HCT116 (cell line): ENCODE results near the gene SLC6A11. TPM values are rescaled to one million over a fixed set of nuclear protein-coding genes. Genes with fewer than 3 reads are reported as not detected.

Experiments
- ATAC-seq: fragments of 200-7000 bp; cut with Tn5 transposase; 2 replicates; pipeline ENCODE4 v1.9.1; 2020; ENCODE audit warnings: mild to moderate bottlenecking, moderate library complexity
- BruUV-seq: library from RNA; stranded (reverse); fragments of 400-500 nt; replicated peaks from 2 replicates; lab custom pipeline; 2021; lab: Mats Ljungman, UMichigan
- CTCF ChIA-PET: fragments of 300-600 bp; sonication (Branson Sonifier 250); formaldehyde crosslinking; loops from one replicate; lab custom pipeline; 2021; ENCODE audit warnings: antibody characterized with exemption; lab: Charles Lee
- POLR2A ChIA-PET: fragments of 300-600, 350-600 bp; sonication (Branson Sonifier 250); formaldehyde crosslinking; loops from one replicate; lab custom pipeline; 2021; ENCODE audit warnings: antibody characterized with exemption; lab: Charles Lee
- RAD21 ChIA-PET, 2 experiments: fragments of 300-600 bp; sonication (Branson Sonifier 250); formaldehyde crosslinking; loops; one replicate each; lab custom pipeline; 2023; ENCODE audit warnings: low total read pairs in 2 of 2; ENCODE audit not compliant: uncharacterized antibody in 2 of 2, unreplicated experiment in 2 of 2, low non-redundant PET in 1 of 2; lab: Charles Lee
- DNase-seq: peaks from one replicate; pipeline ENCODE4 v3.0.0-alpha.2; 2010; ENCODE audit warnings: low read depth, low spot score
- H2AFZ ChIP-seq: fragments of 200-600 bp; shearing (Covaris generic), sonication (generic); 2 replicates; pipeline ENCODE4 v1.6.1; 2017; ENCODE audit warnings: low read depth, mixed run types, mixed read lengths, antibody characterized with exemption, low read length; ENCODE audit not compliant: poor library complexity, severe bottlenecking
- H3K27ac ChIP-seq: 2 replicates; pipeline ENCODE4 v1.5.1; 2012; ENCODE audit warnings: low read depth, low read length
- H3K27me3 ChIP-seq: fragments of 200-600 bp; sonication (generic); 2 replicates; pipeline ENCODE4 v1.6.1; 2016; ENCODE audit warnings: mixed run types, low read length, mixed read lengths; ENCODE audit not compliant: insufficient read depth
- H3K36me3 ChIP-seq, 2 experiments: fragments of 200-500 bp in 1 of 2; fragments of 200-600 bp in 1 of 2; sonication (Bioruptor generic) in 1 of 2; sonication (generic) in 1 of 2; 2 replicates each; pipeline versions ENCODE4 v1.5.1 to v1.6.1; 2014 to 2016; ENCODE audit warnings: low read length in 2 of 2, inconsistent platforms in 1 of 2, mixed read lengths in 1 of 2, mixed run types in 1 of 2; ENCODE audit not compliant: insufficient read depth in 2 of 2, control insufficient read depth in 1 of 2
- H3K4me1 ChIP-seq, 2 experiments: fragments of 200-600 bp in 1 of 2; sonication (generic) in 1 of 2; 2 replicates each; pipeline versions ENCODE4 v1.5.1 to v1.6.1; 2012 to 2017; ENCODE audit warnings: low read length in 2 of 2, inconsistent platforms in 1 of 2, mild to moderate bottlenecking in 1 of 2, mixed read lengths in 1 of 2, mixed run types in 1 of 2, moderate library complexity in 1 of 2; ENCODE audit not compliant: insufficient read depth in 2 of 2, control insufficient read depth in 1 of 2
- H3K4me2 ChIP-seq: fragments of 200-600 bp; sonication (generic); 2 replicates; pipeline ENCODE4 v1.6.1; 2017; ENCODE audit warnings: mixed run types, low read length, mixed read lengths
- H3K4me3 ChIP-seq, 2 experiments: fragments of 200-600 bp in 1 of 2; sonication (generic) in 1 of 2; replicated peaks in 1 of 2; 2 replicates each; pipeline ENCODE4 v1.5.1; 2011 to 2016; ENCODE audit warnings: low read length in 2 of 2, control low read depth in 1 of 2, low read depth in 1 of 2, mild to moderate bottlenecking in 1 of 2, mixed read lengths in 1 of 2, mixed run types in 1 of 2
- H3K79me2 ChIP-seq: fragments of 200-600 bp; sonication (generic); 2 replicates; pipeline ENCODE4 v1.6.1; 2017; ENCODE audit warnings: mild to moderate bottlenecking, mixed run types, low read length, moderate library complexity, mixed read lengths; ENCODE audit not compliant: insufficient read depth
- H3K9ac ChIP-seq: fragments of 200-600 bp; sonication (generic); 2 replicates; pipeline ENCODE4 v1.6.1; 2016; ENCODE audit warnings: low read length, mixed read lengths
- H3K9me2 ChIP-seq: fragments of 200-600 bp; sonication (generic), shearing (Covaris generic); 2 replicates; pipeline ENCODE4 v1.6.1; 2017; ENCODE audit warnings: mixed run types, mild to moderate bottlenecking, moderate library complexity; ENCODE audit not compliant: insufficient read depth
- H3K9me3 ChIP-seq, 2 experiments: fragments of 200-500 bp in 1 of 2; fragments of 200-600 bp in 1 of 2; sonication (Bioruptor generic) in 1 of 2; sonication (generic) in 1 of 2; 2 replicates each; pipeline ENCODE4 v1.6.1; 2014 to 2017; ENCODE audit warnings: low read length in 2 of 2, mixed read lengths in 2 of 2, inconsistent platforms in 1 of 2, low read depth in 1 of 2, mild to moderate bottlenecking in 1 of 2, mixed run types in 1 of 2, moderate library complexity in 1 of 2; ENCODE audit not compliant: control insufficient read depth in 1 of 2, insufficient read depth in 1 of 2
- H4K20me1 ChIP-seq: fragments of 200-600 bp; sonication (generic), shearing (Covaris generic); 2 replicates; pipeline ENCODE4 v1.6.1; 2017; ENCODE audit warnings: mixed run types, mild to moderate bottlenecking, moderate library complexity; ENCODE audit not compliant: insufficient read depth
- ATF3 ChIP-seq: IDR thresholded peaks from 2 replicates; pipeline ENCODE4 v1.6.1; 2012
- EGR1 ChIP-seq: IDR thresholded peaks from 2 replicates; pipeline ENCODE4 v1.6.1; 2012; ENCODE audit warnings: low read depth
- ELF1 ChIP-seq: IDR thresholded peaks from 2 replicates; pipeline ENCODE4 v1.6.1; 2012; ENCODE audit warnings: low read depth, borderline replicate concordance
- EZH2phosphoT487 ChIP-seq: fragments of 200-600 bp; IDR thresholded peaks from 2 replicates; pipeline ENCODE4 v1.6.1; 2018; ENCODE audit warnings: antibody characterized with exemption, borderline replicate concordance
- FOSL1 ChIP-seq: IDR thresholded peaks from 2 replicates; pipeline ENCODE4 v1.6.1; 2012; ENCODE audit warnings: low read depth
- JUND ChIP-seq: IDR thresholded peaks from 2 replicates; pipeline ENCODE4 v1.6.1; 2012
- MAX ChIP-seq: IDR thresholded peaks from 2 replicates; pipeline ENCODE4 v1.6.1; 2012
- POLR2AphosphoS5 ChIP-seq: IDR thresholded peaks from 2 replicates; pipeline ENCODE4 v1.6.1; 2011; ENCODE audit warnings: mild to moderate bottlenecking, low read depth, low read length, moderate library complexity
- RAD21 ChIP-seq: IDR thresholded peaks from 2 replicates; pipeline ENCODE4 v1.6.1; 2012; ENCODE audit warnings: low read depth, mild to moderate bottlenecking
- SP1 ChIP-seq: IDR thresholded peaks from 2 replicates; pipeline ENCODE4 v1.6.1; 2012; ENCODE audit warnings: low read depth
- TCF7L2 ChIP-seq: IDR thresholded peaks from 2 replicates; pipeline ENCODE4 v1.7.0; 2011; ENCODE audit warnings: borderline replicate concordance, inconsistent platforms; ENCODE audit not compliant: insufficient read depth, insufficient read length; ENCODE audit errors: extremely low read depth
- YY1 ChIP-seq: IDR thresholded peaks from 2 replicates; pipeline ENCODE4 v1.6.1; 2011; ENCODE audit warnings: low read length, low read depth, moderate library complexity, mild to moderate bottlenecking; ENCODE audit not compliant: insufficient replicate concordance; ENCODE audit errors: extremely low read depth
- ZNF274 ChIP-seq: fragments of 200-500 bp; sonication (Bioruptor generic); IDR thresholded peaks from 2 replicates; pipeline ENCODE4 v1.6.1; 2014; ENCODE audit warnings: mild to moderate bottlenecking, low read depth, low read length, inconsistent platforms
- intact Hi-C: fragments of 100-400 bp; cut with micrococcal nuclease; formaldehyde crosslinking; loops from 2 replicates; pipeline ENCODE4 v1.10.0; 2022
- total RNA-seq: library from RNA; stranded (reverse); gene quantifications from one replicate; pipeline ENCODE4 v1.2.1, GENCODE V29; 2021; ENCODE audit not compliant: unreplicated experiment
- TF ChIP-seq, protein P1 (sequence below): IDR thresholded peaks from 2 replicates; pipeline ENCODE4 v1.6.1; 2011; ENCODE audit warnings: mild to moderate bottlenecking, low read length, moderate library complexity; ENCODE audit not compliant: insufficient replicate concordance; ENCODE audit errors: extremely low read depth

The SLC6A11 gene
- total RNA-seq, 1 experiment from 2014 or later, result not detected

- Histone ChIP-seq H3K27me3 (peaks cover 73% of the 10 kb centered on the region), H3K27ac (no peak overlapping the region), H3K9me2 (no peaks in the 10 kb centered on the region), H3K36me3 (no peaks in the 10 kb centered on the region), H3K79me2 (no peaks in the 10 kb centered on the region), H3K9ac (no peak overlapping the region), H3K4me2 (no peak overlapping the region), H3K4me3 (no peak overlapping the region), H3K4me1 (no peaks in the 10 kb centered on the region), H2AFZ (no peak overlapping the region), H3K9me3 (no peaks in the 10 kb centered on the region), H4K20me1 (no peaks in the 10 kb centered on the region)
- ATAC-seq, result no peak
- BruUV-seq, result no TSS peak
- TF ChIP-seq ELF1, result no peak
- no peak for TF ChIP-seq ZNF274
- no peak for TF ChIP-seq SP1
- TF ChIP-seq YY1, result no peak
- no peak for TF ChIP-seq JUND
- no peak for TF ChIP-seq RAD21
- no peak for TF ChIP-seq FOSL1
- no peak for TF ChIP-seq ATF3
- TF ChIP-seq, protein P1, sequence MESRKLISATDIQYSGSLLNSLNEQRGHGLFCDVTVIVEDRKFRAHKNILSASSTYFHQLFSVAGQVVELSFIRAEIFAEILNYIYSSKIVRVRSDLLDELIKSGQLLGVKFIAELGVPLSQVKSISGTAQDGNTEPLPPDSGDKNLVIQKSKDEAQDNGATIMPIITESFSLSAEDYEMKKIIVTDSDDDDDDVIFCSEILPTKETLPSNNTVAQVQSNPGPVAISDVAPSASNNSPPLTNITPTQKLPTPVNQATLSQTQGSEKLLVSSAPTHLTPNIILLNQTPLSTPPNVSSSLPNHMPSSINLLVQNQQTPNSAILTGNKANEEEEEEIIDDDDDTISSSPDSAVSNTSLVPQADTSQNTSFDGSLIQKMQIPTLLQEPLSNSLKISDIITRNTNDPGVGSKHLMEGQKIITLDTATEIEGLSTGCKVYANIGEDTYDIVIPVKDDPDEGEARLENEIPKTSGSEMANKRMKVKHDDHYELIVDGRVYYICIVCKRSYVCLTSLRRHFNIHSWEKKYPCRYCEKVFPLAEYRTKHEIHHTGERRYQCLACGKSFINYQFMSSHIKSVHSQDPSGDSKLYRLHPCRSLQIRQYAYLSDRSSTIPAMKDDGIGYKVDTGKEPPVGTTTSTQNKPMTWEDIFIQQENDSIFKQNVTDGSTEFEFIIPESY, result no peak
- no peak for TF ChIP-seq EGR1
- TF ChIP-seq MAX, result no peak
- no peak for TF ChIP-seq POLR2AphosphoS5
- TF ChIP-seq TCF7L2, result no peak
- TF ChIP-seq EZH2phosphoT487, result no peak
- intact Hi-C loops, result no loop called here
- ChIA-PET CTCF (interaction anchor here (0.6 kb wide), 1 partner anchor 85 kb away, joined by 3 read pairs; no protein-coding TSS in a partner anchor), RAD21 (no interaction called here), POLR2A (no interaction called here)
- no peak for DNase-seq
Measured at GRCh38 chr3:10858091-10858490, 42.1 kb downstream of the SLC6A11 start.
